Panc1 (cell line): ENCODE measurements around the gene DNAAF8. TPM values are rescaled to one million over a fixed set of nuclear protein-coding genes. Genes with fewer than 3 reads are reported as not detected.

ENCODE experiments used
- ATAC-seq: fragments of 200-7000 bp; cut with Tn5 transposase; 2 replicates; pipeline ENCODE4 v1.9.1; 2020; ENCODE audit warnings: mild to moderate bottlenecking, moderate library complexity
- BruUV-seq: library from RNA; stranded (reverse); fragments of 400-500 nt; replicated peaks from 2 replicates; lab custom pipeline; 2021; lab: Mats Ljungman, UMichigan
- CTCF ChIA-PET: fragments of 300-600 bp; sonication (Branson Sonifier 250); formaldehyde crosslinking; loops from one replicate; lab custom pipeline; 2022; ENCODE audit warnings: antibody characterized with exemption; lab: Charles Lee
- POLR2A ChIA-PET: fragments of 300-600 bp; sonication (Branson Sonifier 250); formaldehyde crosslinking; loops from one replicate; lab custom pipeline; 2022; ENCODE audit warnings: antibody characterized with exemption; lab: Charles Lee
- DNase-seq: peaks from one replicate; pipeline ENCODE4 v3.0.0-alpha.2; 2010; ENCODE audit warnings: low read depth, low spot score
- H3K27ac ChIP-seq: 2 replicates; pipeline ENCODE4 v1.5.1; 2011; ENCODE audit warnings: mild to moderate bottlenecking, low read length, inconsistent platforms
- H3K27me3 ChIP-seq: fragments of 200-500 bp; sonication (Bioruptor generic); 2 replicates; pipeline ENCODE4 v1.6.0; 2014; ENCODE audit warnings: low read length, inconsistent platforms; ENCODE audit not compliant: control insufficient read depth, insufficient read depth
- H3K36me3 ChIP-seq: fragments of 200-500 bp; sonication (Bioruptor generic); 2 replicates; pipeline ENCODE4 v1.5.1; 2014; ENCODE audit warnings: inconsistent platforms, mild to moderate bottlenecking, low read length, moderate library complexity; ENCODE audit not compliant: control insufficient read depth, insufficient read depth
- H3K4me1 ChIP-seq: 2 replicates; pipeline ENCODE4 v1.5.1; 2011; ENCODE audit warnings: inconsistent platforms, mild to moderate bottlenecking, low read length, moderate library complexity; ENCODE audit not compliant: control insufficient read depth, insufficient read depth
- H3K4me3 ChIP-seq, 2 experiments: 2 replicates each; pipeline ENCODE4 v1.5.1; 2011 to 2012; ENCODE audit warnings: low read depth in 2 of 2, low read length in 2 of 2, mild to moderate bottlenecking in 2 of 2, inconsistent platforms in 1 of 2, moderate library complexity in 1 of 2
- H3K9me3 ChIP-seq: fragments of 200-500 bp; sonication (Bioruptor generic); 2 replicates; pipeline ENCODE4 v1.5.1; 2014; ENCODE audit warnings: low read depth, mild to moderate bottlenecking, inconsistent platforms, low read length, moderate library complexity; ENCODE audit not compliant: control insufficient read depth, insufficient read depth
- CTCF ChIP-seq: fragments of 450-650 bp; IDR thresholded peaks from 2 replicates; pipeline ENCODE4 v1.5.1; 2017; ENCODE audit warnings: mild to moderate bottlenecking
- POLR2AphosphoS5 ChIP-seq: IDR thresholded peaks from 2 replicates; pipeline ENCODE4 v1.6.1; 2012; ENCODE audit warnings: mild to moderate bottlenecking, low read depth, low read length, moderate library complexity
- REST ChIP-seq, 2 experiments: IDR thresholded peaks; 2 replicates each; pipeline ENCODE4 v1.6.1; 2011 to 2012; ENCODE audit warnings: low read depth in 2 of 2, control low read depth in 1 of 2, low read length in 1 of 2, mild to moderate bottlenecking in 1 of 2, moderate library complexity in 1 of 2; ENCODE audit not compliant: insufficient read depth in 1 of 2
- SIN3A ChIP-seq: IDR thresholded peaks from 2 replicates; pipeline ENCODE4 v1.6.1; 2012; ENCODE audit warnings: low read depth, mild to moderate bottlenecking, low read length, moderate library complexity, borderline replicate concordance; ENCODE audit not compliant: insufficient read depth
- TCF7L2 ChIP-seq: IDR thresholded peaks from 2 replicates; pipeline ENCODE4 v1.6.1; 2011; ENCODE audit warnings: mild to moderate bottlenecking, low read depth, low read length, inconsistent platforms
- in situ Hi-C: cut with HindIII; loops from 2 replicates; pipeline ENCODE4 v1.10.0; 2016; ENCODE audit warnings: low sequenced_read_pairs, low pct_unique_long_range_greater_than_20kb
- intact Hi-C: fragments of 100-400 bp; cut with micrococcal nuclease; formaldehyde crosslinking; loops from one replicate; pipeline ENCODE4 v1.10.0; 2022; ENCODE audit not compliant: unreplicated experiment
- total RNA-seq: library from RNA; stranded (reverse); gene quantifications from one replicate; pipeline ENCODE4 v1.2.1, GENCODE V29; 2021; ENCODE audit not compliant: unreplicated experiment

DNAAF8 gene
- total RNA-seq, 1 experiment from 2014 or later, result 2.3 TPM

DNA sequence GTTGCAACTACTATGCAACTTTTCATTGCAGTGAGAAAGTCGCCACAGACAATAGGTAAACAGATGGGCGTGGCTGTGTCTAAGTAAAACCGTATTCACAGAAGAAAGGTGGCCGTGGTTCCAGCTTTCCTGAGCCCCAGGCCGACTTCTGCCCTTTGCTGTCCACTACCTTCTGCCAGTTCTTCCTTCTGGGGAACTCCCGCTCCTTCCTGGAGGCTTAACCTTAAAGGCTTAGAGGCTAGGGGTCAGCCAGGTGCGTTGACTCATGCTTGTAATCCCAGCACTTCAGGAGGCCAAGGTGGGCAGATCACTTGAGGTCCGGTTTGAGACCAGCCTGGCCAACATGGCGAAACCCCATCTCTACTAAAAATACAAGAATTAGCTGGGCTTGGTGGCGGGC lies 55.9 kb downstream of the DNAAF8 start:
- in situ Hi-C loops, result no loop called here
- POLR2A ChIA-PET, result no interaction called here

GRCh38 chr16:4790871-4791270 lies 56.5 kb downstream of the DNAAF8 start:
- DNase-seq (no peak), ATAC-seq (no peak)
- no peak for TF ChIP-seq POLR2AphosphoS5
- no peak for TF ChIP-seq REST (IDR thresholded peaks at IDR 0.05; ENCODE audit: insufficient read depth in 1 of 2, low read depth in 2 of 2, low read length in 1 of 2)
- no peak for TF ChIP-seq CTCF
- TF ChIP-seq SIN3A, result no peak
- no peak for TF ChIP-seq TCF7L2
- H3K27ac ChIP-seq, result no peak overlapping the region
- in situ Hi-C loops, result no loop called here
- peaks cover 8% of the 10 kb centered on the region; the same call in 1 of the 2 replicates for H3K4me1 ChIP-seq
- no TSS peak for BruUV-seq
- no peaks in the 10 kb centered on the region for H3K36me3 ChIP-seq
- no peaks in the 10 kb centered on the region for H3K9me3 ChIP-seq
- ChIA-PET POLR2A (no interaction called here), CTCF (no interaction called here)
- intact Hi-C loops, result no loop called here
- no peak overlapping the region for H3K4me3 ChIP-seq
- H3K27me3 ChIP-seq, result no peaks in the 10 kb centered on the region

More for the DNA sequence above, 55.9 kb downstream of the DNAAF8 start:
- TF ChIP-seq CTCF (no peak), SIN3A (no peak), REST (IDR thresholded peaks at IDR 0.05; ENCODE audit: insufficient read depth in 1 of 2, low read depth in 2 of 2, low read length in 1 of 2) (no peak), TCF7L2 (no peak), POLR2AphosphoS5 (no peak)
- CTCF ChIA-PET, result no interaction called here
- H3K4me3 ChIP-seq, result no peak overlapping the region
- no peaks in the 10 kb centered on the region for H3K27me3 ChIP-seq
- no TSS peak for BruUV-seq
- no peaks in the 10 kb centered on the region for H3K36me3 ChIP-seq
- H3K27ac ChIP-seq, result no peak overlapping the region
- intact Hi-C loops, result no loop called here
- no peaks in the 10 kb centered on the region for H3K9me3 ChIP-seq
- DNase-seq (no peak), ATAC-seq (no peak)
- peaks cover 8% of the 10 kb centered on the region; the same call in 1 of the 2 replicates for H3K4me1 ChIP-seq
